ENCODE data around the gene PON3. TPM values are rescaled to one million over a fixed set of nuclear protein-coding genes. Genes with fewer than 3 reads are reported as not detected.

Gene PON3
- total and polyA plus RNA-seq, 2 of the 13 experiments (the other 11 are each of a cell fraction or from before 2014, with no cell fraction given) = 23.6 to 37.8 TPM

DNA sequence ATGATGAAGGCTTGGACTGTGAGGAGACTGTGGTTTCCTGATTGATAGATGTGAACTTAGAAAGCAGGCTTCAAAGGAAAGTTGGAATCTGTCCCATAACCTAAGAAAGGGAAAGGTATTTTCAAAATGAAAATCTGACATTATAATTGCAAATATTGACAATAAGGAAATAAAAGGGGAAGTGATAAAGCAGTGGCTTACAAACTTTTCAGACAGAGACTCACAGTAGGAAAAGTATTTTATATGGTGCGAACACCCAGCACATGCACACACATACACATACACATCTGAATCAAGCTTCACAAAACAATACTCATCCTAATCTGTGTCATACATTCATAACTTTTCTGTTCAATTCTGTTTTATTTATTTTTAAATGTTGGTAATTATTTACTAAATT is 76.6 kb downstream of the PON3 start:
- Histone ChIP-seq H3K27me3 (ENCODE audit: control insufficient read depth in 1 of 2, insufficient read depth in 2 of 2, low read length in 2 of 2) (no peaks in the 10 kb centered on the region; a peak in 1 of 5 replicates), H2AFZ (ENCODE audit: low read length) (no peak overlapping the region), H3K79me2 (ENCODE audit: insufficient read depth, low read length) (no peaks in the 10 kb centered on the region), H3K4me3 (replicated peaks in 1 of 3; ENCODE audit: insufficient read depth in 1 of 3, low read depth in 2 of 3, low read length in 3 of 3) (no peak overlapping the region), H3K27ac (ENCODE audit: extremely low read length, insufficient read depth, low read length) (no peak overlapping the region), H3K9ac (ENCODE audit: insufficient read depth, low read depth, low read length) (no peak overlapping the region), H3K4me1 (ENCODE audit: insufficient read depth, low read length) (peaks cover 43% of the 10 kb centered on the region), H4K20me1 (ENCODE audit: insufficient read depth, low read length) (no peaks in the 10 kb centered on the region), H3K9me3 (ENCODE audit: low read length) (no peaks in the 10 kb centered on the region), H3K4me2 (ENCODE audit: low read depth, low read length) (no peak overlapping the region), H3K36me3 (replicated peaks in 1 of 2; ENCODE audit: control insufficient read depth in 1 of 2, insufficient read depth in 2 of 2, low read length in 2 of 2) (no peaks in the 10 kb centered on the region)
- in situ Hi-C loops (cut with HindIII; ENCODE audit: extremely low pct_ligation_motif_present, low pct_unique_long_range_greater_than_20kb) (no loop called here), intact Hi-C loops (cut with micrococcal nuclease; ENCODE audit: unreplicated experiment) (no loop called here)
- TF ChIP-seq, protein P1, sequence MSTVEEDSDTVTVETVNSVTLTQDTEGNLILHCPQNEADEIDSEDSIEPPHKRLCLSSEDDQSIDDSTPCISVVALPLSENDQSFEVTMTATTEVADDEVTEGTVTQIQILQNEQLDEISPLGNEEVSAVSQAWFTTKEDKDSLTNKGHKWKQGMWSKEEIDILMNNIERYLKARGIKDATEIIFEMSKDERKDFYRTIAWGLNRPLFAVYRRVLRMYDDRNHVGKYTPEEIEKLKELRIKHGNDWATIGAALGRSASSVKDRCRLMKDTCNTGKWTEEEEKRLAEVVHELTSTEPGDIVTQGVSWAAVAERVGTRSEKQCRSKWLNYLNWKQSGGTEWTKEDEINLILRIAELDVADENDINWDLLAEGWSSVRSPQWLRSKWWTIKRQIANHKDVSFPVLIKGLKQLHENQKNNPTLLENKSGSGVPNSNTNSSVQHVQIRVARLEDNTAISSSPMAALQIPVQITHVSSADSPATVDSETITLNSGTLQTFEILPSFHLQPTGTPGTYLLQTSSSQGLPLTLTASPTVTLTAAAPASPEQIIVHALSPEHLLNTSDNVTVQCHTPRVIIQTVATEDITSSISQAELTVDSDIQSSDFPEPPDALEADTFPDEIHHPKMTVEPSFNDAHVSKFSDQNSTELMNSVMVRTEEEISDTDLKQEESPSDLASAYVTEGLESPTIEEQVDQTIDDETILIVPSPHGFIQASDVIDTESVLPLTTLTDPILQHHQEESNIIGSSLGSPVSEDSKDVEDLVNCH (CRISPR knock-in tag; IDR thresholded peaks at IDR 0.05) = no peak
- TF ChIP-seq ZNF619 (CRISPR knock-in tag; IDR thresholded peaks at IDR 0.05) (no peak), CHCHD3 (CRISPR knock-in tag; IDR thresholded peaks at IDR 0.05) (no peak), SP4 (CRISPR knock-in tag; IDR thresholded peaks at IDR 0.05) (no peak), SNAI1 (CRISPR knock-in tag; IDR thresholded peaks at IDR 0.05; ENCODE audit: borderline replicate concordance) (no peak), PRDM4 (CRISPR knock-in tag; IDR thresholded peaks at IDR 0.05; ENCODE audit: borderline replicate concordance) (no peak)
- DNase-seq (ENCODE audit: low spot score) (no peak), FAIRE-seq (no peak), ATAC-seq (no peak)
- 94% methylated on average over 1 of the region's 1 CpG for WGBS (ENCODE audit: low lambda C conversion rate)
- ChIA-PET POLR2A (no interaction called here), CTCF (ENCODE audit: low intra/inter-chr PET ratio, low total read pairs) (no interaction called here)
- BruUV-seq (replicated peaks) = no TSS peak

Data from HepG2 (cell line).